Activated CD4-positive, alpha-beta memory T cell treated with anti-CD3 and anti-CD28 coated beads, Interleukin-2, amount 10 ng/mL, durations not matched to agents 7 days and 5 days (primary cell): ENCODE results near the gene SLC6A3. TPM values are rescaled to one million over a fixed set of nuclear protein-coding genes. Genes with fewer than 3 reads are reported as not detected.
"Not testable (repeated sequence)": the region's sequence is repeated elsewhere in the genome, so short reads cannot be mapped to it uniquely, and the experiment has no call there.

ENCODE experiments used
- CTCF ChIA-PET: fragments of 350-600 bp; sonication (Branson Sonifier 250); formaldehyde crosslinking; loops from one replicate; lab custom pipeline; 2021; ENCODE audit warnings: antibody characterized with exemption, inconsistent platforms; lab: Charles Lee
- POLR2A ChIA-PET: fragments of 350-600 bp; sonication (Branson Sonifier 250); formaldehyde crosslinking; loops from one replicate; lab custom pipeline; 2021; ENCODE audit warnings: antibody characterized with exemption; lab: Charles Lee
- DNase-seq: peaks from one replicate; pipeline ENCODE4 v3.0.0-alpha.2; 2020
- H3K27ac Mint-ChIP-seq: one replicate; pipeline ENCODE4 v1.8.0; 2021; ENCODE audit warnings: mild to moderate bottlenecking, mixed read lengths
- H3K27me3 Mint-ChIP-seq: one replicate; pipeline ENCODE4 v1.8.0; 2021; ENCODE audit warnings: mixed read lengths
- H3K36me3 Mint-ChIP-seq: one replicate; pipeline ENCODE4 v1.8.0; 2021; ENCODE audit warnings: low read depth, mixed read lengths
- H3K4me1 Mint-ChIP-seq: one replicate; pipeline ENCODE4 v1.8.0; 2021; ENCODE audit warnings: mixed read lengths
- H3K4me3 Mint-ChIP-seq: one replicate; pipeline ENCODE4 v1.8.0; 2021; ENCODE audit warnings: mild to moderate bottlenecking, mixed read lengths
- H3K9me3 Mint-ChIP-seq: one replicate; pipeline ENCODE4 v1.8.0; 2021; ENCODE audit warnings: mixed read lengths
- total RNA-seq, 2 experiments: library from RNA; stranded (reverse); gene quantifications; one replicate each; pipeline ENCODE4 v1.2.3, GENCODE V29; 2021

The SLC6A3 gene
- total RNA-seq, 2 experiments from 2014 or later: not detected

DNA sequence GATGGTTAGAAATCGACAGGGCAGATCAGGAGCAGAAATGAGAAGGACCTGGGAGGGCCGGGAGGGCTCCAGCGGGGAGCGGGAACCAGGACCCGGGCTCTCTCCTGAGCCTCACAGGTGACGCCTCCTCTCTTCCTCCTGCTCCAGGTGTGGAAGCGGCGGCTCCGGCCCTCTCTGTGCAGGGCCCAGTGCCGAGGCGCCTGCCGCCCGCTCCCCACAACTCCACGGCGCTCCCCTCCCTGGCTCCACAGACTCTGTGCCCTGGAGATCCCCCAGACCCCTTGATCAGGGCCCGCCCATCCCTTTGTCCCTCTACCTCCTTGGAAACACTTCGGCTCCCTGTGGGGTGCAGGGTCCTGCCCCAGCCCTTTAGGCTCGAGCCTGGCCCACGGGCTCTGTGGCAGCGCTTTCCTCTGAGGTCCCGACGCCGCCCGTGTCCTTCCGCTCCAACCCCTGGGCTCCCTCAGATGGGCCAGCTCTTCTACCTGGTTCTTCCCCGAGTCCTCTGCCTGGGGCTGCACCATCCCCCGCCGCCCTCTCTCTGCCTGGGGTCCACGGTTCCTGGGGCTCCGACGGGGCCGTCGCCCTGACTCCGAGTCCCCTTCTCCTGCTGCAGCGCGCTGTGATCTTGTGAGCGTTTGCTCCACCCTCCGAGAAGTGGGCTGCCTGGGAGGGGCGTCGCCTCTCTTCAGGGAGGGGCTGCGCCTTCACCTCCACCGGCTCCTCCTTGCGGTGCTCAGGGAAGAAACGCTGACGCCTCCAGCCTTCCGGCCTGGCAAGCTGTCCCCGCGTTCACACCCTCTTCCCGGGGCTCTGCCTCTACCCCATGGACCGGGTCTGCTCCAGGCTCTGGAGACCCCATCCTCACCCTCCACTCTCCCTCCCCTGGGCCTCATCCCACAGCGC, 22.4 kb upstream of the SLC6A3 start:
- no peak overlapping the region for H3K27ac Mint-ChIP-seq
- DNase-seq: no peak
- H3K4me1 Mint-ChIP-seq: no peaks in the 10 kb centered on the region
- H3K4me3 Mint-ChIP-seq: no peak overlapping the region
- ChIA-PET CTCF (no interaction called here), POLR2A (interaction anchor here (1.4 kb wide), 1 partner anchor 15 kb away, joined by 4 read pairs; no protein-coding TSS in a partner anchor)
- no peaks in the 10 kb centered on the region for H3K27me3 Mint-ChIP-seq
- H3K36me3 Mint-ChIP-seq: peaks cover 52% of the 10 kb centered on the region
- H3K9me3 Mint-ChIP-seq: peaks cover 16% of the 10 kb centered on the region

DNA sequence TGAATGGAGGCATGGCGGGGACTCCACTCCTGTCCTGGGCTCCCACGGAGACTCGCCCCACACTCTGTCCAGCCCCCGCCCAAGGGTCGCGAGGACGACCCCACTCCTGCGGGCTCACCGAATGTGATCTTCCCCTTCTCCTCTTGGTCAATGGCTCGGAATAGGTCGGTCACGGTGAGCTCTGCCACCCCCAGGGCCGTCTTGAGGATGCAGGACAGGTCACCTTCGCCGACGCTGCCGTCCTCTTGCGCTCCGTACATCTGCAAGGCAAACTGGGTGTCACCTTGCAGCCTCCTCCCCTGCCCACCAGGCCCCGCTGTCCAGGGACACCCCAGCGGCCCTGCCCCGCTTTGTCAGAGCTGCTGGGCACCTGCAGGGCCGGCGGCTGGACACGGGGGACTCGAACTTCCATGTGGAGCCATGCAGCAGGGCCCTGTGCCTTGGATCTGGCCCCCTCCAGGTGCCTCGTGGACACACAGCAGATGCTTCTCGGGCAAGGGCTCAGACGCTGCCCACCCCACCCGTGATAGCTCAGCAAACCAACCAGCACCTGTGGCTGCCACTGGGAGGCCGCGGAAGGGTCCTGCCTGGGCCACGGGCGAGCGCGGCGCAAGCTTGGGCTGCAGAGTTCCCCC, 21.5 kb upstream of the SLC6A3 start:
- no peak for DNase-seq
- H3K27ac Mint-ChIP-seq: no peak overlapping the region
- H3K4me3 Mint-ChIP-seq: no peak overlapping the region
- H3K9me3 Mint-ChIP-seq: peaks cover 16% of the 10 kb centered on the region
- ChIA-PET CTCF (no interaction called here), POLR2A (no interaction called here)
- H3K36me3 Mint-ChIP-seq: peaks cover 60% of the 10 kb centered on the region
- H3K27me3 Mint-ChIP-seq: no peaks in the 10 kb centered on the region
- H3K4me1 Mint-ChIP-seq: no peaks in the 10 kb centered on the region

DNA sequence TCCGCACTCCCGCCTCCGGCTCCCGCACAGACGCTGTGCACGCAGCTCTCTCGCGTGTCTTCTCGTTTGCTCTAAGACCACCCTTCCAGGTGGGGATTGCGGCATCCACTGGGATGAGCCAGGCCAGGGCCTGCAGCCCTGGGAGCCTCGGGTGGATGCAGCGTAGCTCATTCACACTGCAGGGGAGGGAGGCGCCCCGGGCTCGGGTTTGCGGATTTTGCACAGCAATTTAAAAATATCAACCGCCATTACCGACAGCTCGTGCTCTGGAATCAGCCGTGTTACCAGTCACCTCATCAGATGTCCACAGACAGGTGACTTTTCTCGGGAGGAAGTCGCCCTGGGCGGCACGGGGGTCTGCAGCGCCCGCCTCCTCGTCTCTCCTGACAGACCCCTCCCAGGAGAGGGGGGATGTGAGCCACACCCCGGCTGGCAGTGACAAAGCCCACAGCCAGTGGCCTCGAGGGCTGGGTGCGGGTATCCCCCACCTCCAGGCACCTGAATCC, 20.8 kb upstream of the SLC6A3 start:
- no peaks in the 10 kb centered on the region for H3K27me3 Mint-ChIP-seq
- peaks cover 16% of the 10 kb centered on the region for H3K9me3 Mint-ChIP-seq
- no peak overlapping the region for H3K27ac Mint-ChIP-seq
- ChIA-PET CTCF (no interaction called here), POLR2A (no interaction called here)
- DNase-seq: no peak
- no peak overlapping the region for H3K4me3 Mint-ChIP-seq
- peaks cover 67% of the 10 kb centered on the region for H3K36me3 Mint-ChIP-seq
- H3K4me1 Mint-ChIP-seq: no peaks in the 10 kb centered on the region

DNA sequence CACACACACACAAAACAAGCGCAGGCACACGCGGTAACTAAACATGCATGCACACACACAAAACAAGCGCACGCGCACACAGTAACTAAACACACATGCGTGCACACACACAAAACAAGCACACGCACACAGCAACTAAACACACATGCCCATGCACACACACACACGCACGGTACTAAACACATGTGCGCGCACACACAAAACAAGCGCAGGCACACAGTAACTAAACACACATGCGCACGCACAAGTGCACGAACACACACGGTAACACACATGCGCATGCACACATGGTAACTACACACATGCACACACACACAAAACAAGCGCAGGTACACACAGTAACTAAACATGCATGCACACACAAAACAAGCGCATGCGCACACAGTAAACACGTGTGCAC, 19.9 kb upstream of the SLC6A3 start:
- Mint-ChIP-seq H3K4me1 (no peaks in the 10 kb centered on the region), H3K9me3 (peaks cover 16% of the 10 kb centered on the region), H3K4me3 (no peak overlapping the region), H3K36me3 (peaks cover 74% of the 10 kb centered on the region), H3K27me3 (no peaks in the 10 kb centered on the region), H3K27ac (no peak overlapping the region)
- ChIA-PET POLR2A (no interaction called here), CTCF (no interaction called here)
- DNase-seq: no peak

DNA sequence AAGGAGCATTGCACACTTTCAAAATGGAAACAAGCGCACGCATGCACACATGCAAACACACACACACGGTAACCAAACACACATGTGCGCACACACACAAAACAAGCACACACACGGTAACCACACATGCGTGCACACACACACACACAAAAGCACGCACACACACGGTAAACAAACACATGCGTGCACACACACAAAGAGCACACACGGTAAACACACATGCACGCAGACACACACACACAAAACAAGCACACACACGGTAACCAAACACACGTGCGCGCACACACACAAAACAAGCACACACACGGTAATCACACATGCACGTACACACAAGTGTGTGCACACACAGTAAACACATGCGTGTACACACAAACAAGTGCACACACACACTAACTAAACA, 19.3 kb upstream of the SLC6A3 start:
- Mint-ChIP-seq H3K4me1 (no peaks in the 10 kb centered on the region), H3K36me3 (peaks cover 79% of the 10 kb centered on the region), H3K27me3 (no peaks in the 10 kb centered on the region), H3K4me3 (no peak overlapping the region), H3K27ac (no peak overlapping the region), H3K9me3 (peaks cover 16% of the 10 kb centered on the region)
- ChIA-PET CTCF (no interaction called here), POLR2A (no interaction called here)
- no peak for DNase-seq

DNA sequence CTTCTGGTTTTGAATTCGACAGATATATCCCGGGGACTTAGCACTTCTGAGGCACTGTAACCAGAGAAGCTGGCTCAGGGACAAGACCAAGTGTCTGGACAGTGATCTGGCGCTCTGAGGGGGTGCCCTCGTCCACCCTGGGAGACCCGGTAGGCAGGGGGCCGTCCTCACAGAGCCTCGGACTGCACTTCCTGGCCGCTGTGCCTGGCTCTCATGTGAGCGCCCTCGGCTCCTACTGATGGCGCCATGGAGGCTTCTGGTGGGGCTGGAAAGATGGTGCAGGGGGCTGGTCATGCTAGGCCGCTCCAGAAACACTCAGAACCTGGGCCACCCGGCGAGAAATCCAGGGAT, 18.8 kb upstream of the SLC6A3 start:
- ChIA-PET CTCF (no interaction called here), POLR2A (interaction anchor here (0.6 kb wide), 1 partner anchor 179 kb away, joined by 4 read pairs; no protein-coding TSS in a partner anchor)
- Mint-ChIP-seq H3K4me3 (no peak overlapping the region), H3K27ac (no peak overlapping the region), H3K36me3 (peaks cover 79% of the 10 kb centered on the region), H3K4me1 (no peaks in the 10 kb centered on the region), H3K9me3 (peaks cover 16% of the 10 kb centered on the region), H3K27me3 (no peaks in the 10 kb centered on the region)
- no peak for DNase-seq

DNA sequence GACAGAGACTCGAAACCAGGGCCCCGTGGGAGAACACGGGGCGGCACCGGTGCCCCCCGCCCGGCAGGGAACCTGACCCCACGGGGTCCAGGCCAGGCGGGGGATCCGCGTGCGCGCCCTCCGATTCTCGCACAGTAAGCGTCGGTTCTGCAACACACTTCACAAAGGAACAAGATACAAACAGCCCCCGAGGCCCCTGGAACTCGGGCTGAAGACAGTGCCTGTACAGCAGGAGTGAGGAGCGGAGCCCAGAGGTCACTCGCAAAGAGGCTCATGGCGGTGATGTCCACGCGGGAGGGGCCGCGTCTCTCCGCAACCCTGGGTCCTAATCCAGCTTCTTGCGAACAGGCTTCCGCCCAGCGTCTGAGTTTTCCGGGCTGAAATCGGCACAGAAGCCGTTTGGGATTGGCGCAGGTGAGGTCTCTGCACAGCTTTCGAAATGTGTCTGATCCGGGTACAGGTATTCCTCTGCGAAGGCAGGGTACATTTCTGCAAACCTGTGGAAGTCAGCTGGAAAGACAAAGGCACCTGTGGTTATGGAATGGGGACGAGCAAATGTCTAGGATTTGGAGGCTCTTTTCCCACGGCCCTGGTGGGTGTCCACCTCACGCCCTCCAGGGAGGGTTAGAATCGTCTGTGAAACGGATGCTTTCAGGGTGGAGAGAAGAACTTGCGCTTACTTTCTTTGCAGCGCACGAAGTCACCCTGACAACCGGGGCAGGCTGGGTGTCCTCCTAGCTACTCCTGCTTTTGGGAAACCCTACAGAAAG, 18.3 kb upstream of the SLC6A3 start:
- CTCF ChIA-PET: no interaction called here
- Mint-ChIP-seq H3K4me3 (no peak overlapping the region), H3K36me3 (peaks cover 78% of the 10 kb centered on the region), H3K27me3 (no peaks in the 10 kb centered on the region), H3K27ac (no peak overlapping the region), H3K9me3 (peaks cover 16% of the 10 kb centered on the region), H3K4me1 (no peaks in the 10 kb centered on the region)
- POLR2A ChIA-PET: interaction anchor here (0.6 kb wide), 1 partner anchor 180 kb away, joined by 4 read pairs; no protein-coding TSS in a partner anchor
- no peak for DNase-seq

DNA sequence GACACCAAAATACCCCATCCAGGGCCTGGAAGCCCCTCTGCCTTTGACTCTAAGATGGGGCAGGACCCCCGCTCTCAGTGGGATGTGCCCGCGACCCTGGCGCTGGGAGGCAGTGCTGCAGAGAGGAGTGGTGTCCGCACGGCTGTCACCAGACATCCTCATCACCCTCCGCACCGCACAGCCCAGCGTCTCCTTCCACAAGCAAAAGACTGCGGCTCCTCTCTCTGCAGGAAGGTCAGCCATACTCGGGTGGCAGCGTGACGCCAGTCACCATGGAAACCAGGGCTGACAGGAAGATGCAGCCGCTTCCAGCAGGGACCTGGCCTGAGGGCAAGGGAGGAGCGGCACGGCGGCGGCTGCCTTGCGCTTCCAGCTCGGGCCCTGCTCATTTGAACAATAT, 17.1 kb upstream of the SLC6A3 start:
- Mint-ChIP-seq H3K4me3 (no peak overlapping the region), H3K27ac (no peak overlapping the region), H3K27me3 (no peaks in the 10 kb centered on the region), H3K4me1 (no peaks in the 10 kb centered on the region), H3K9me3 (peaks cover 23% of the 10 kb centered on the region), H3K36me3 (peaks cover 72% of the 10 kb centered on the region)
- no peak for DNase-seq
- ChIA-PET CTCF (no interaction called here), POLR2A (no interaction called here)

DNA sequence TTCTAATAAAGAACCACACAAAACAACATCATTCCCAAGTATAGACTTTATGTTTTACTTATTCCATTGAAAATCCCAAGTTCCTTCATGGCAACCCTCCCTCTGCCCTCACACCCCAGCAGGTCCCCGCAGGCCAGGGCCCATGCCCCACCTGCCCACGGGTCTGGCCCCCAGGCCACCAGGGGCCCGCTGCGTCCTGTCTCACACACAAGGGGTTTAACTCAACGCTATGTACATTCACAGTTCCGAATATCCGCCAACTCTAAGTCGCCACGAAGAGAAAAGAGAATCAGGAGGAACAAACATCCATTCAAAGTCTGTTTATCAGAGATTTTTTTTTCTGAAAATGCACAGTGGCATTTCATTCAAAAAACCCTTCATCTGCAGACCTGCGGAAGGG, 16.2 kb upstream of the SLC6A3 start:
- ChIA-PET CTCF (no interaction called here), POLR2A (no interaction called here)
- H3K9me3 Mint-ChIP-seq: peaks cover 32% of the 10 kb centered on the region
- no peaks in the 10 kb centered on the region for H3K27me3 Mint-ChIP-seq
- no peaks in the 10 kb centered on the region for H3K4me1 Mint-ChIP-seq
- peaks cover 71% of the 10 kb centered on the region for H3K36me3 Mint-ChIP-seq
- DNase-seq: no peak
- no peak overlapping the region for H3K4me3 Mint-ChIP-seq
- no peak overlapping the region for H3K27ac Mint-ChIP-seq

DNA sequence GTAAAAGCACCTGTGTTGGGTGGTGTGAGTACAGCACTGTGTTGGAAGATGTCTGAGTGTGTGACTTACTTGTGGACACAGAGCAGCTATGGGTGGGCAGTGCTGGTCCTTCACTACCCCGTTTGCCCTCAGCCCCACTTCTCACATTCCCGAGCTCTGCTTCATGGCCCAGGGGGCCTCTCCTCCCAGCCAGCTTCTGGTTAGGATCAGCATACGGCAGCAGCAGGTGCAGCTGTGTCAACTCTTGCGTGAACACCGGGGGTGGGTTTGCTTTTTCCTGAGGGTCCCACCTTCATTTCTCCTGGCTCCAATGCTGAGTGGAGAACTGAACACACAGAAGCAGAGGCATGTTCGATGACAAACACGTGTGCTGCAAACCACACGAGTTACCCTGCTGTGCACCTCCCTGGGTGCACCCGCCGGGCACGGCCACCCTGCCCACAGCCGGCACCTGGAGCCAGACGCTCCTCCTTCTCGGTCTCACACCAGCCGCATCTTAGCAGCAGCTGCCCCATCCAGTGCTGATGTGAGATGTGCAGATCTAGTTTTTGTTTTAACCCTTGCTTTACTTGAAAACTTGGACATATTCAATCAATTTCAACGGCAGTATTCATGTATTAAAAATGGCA, 14.9 kb upstream of the SLC6A3 start:
- Mint-ChIP-seq H3K27me3 (no peaks in the 10 kb centered on the region), H3K27ac (no peak overlapping the region), H3K4me1 (no peaks in the 10 kb centered on the region), H3K9me3 (peaks cover 31% of the 10 kb centered on the region), H3K36me3 (peaks cover 59% of the 10 kb centered on the region), H3K4me3 (no peak overlapping the region)
- POLR2A ChIA-PET: no interaction called here
- CTCF ChIA-PET: no interaction called here
- no peak for DNase-seq

DNA sequence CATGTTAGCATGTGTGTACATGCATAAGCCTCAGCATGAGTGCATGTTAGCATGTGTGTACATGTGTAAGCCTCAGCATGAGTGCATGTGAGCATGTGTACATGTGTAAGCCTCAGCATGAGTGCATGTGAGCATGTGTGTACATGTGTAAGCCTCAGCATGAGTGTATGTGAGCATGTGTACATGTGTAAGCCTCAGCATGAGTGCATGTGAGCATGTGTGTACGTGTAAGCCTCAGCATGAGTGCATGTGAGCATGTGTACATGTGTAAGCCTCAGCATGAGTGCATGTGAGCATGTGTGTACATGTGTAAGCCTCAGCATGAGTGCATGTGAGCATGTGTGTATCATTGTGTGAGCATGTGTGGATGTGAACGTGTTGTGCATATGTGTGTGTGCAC, 14.2 kb upstream of the SLC6A3 start:
- H3K4me3 Mint-ChIP-seq, CTCF ChIA-PET, DNase-seq, H3K4me1 Mint-ChIP-seq, POLR2A ChIA-PET, H3K27ac Mint-ChIP-seq, H3K27me3 Mint-ChIP-seq: not testable (repeated sequence)
- Mint-ChIP-seq H3K36me3 (peaks cover 52% of the 10 kb centered on the region), H3K9me3 (peaks cover 31% of the 10 kb centered on the region)

DNA sequence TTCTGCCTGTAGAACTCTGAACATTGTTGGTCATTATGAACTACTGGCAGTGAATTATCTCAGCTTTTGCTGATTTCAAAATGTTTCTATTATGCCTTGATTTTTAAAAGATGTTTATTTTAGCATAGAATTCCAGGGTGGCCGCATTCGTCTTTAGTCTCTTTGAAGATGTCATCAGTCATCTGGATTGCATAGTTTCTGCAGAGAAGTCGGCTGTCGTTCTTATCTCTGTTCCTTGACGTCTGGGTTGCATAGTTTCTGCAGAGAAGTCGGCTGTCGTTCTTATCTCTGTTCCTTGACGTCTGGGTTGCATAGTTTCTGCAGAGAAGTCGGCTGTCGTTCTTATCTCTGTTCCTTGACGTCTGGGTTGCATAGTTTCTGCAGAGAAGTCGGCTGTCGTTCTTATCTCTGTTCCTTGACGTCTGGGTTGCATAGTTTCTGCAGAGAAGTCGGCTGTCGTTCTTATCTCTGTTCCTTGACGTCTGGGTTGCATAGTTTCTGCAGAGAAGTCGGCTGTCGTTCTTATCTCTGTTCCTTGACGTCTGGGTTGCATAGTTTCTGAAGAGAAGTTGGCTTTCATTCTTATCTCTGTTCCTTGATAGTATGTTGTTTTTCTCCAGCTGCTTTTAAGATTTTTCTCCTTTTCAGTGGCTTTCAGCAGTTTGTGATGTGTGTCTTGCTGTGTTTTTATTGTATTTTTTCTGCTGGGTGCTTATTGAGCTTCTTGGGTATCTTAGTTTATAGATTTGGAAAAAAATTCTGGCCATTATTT, 11.1 kb upstream of the SLC6A3 start:
- H3K4me3 Mint-ChIP-seq, POLR2A ChIA-PET, CTCF ChIA-PET, DNase-seq, H3K27ac Mint-ChIP-seq, H3K4me1 Mint-ChIP-seq: not testable (repeated sequence)
- peaks cover 42% of the 10 kb centered on the region for H3K9me3 Mint-ChIP-seq
- H3K36me3 Mint-ChIP-seq: peaks cover 25% of the 10 kb centered on the region
- peaks cover 21% of the 10 kb centered on the region for H3K27me3 Mint-ChIP-seq
